Measurements from ENCODE around the gene SLC17A8.
A peak's percentile ranks its signal among the peaks of the same experiment; 100 is the strongest.

Gene SLC17A8

DNA sequence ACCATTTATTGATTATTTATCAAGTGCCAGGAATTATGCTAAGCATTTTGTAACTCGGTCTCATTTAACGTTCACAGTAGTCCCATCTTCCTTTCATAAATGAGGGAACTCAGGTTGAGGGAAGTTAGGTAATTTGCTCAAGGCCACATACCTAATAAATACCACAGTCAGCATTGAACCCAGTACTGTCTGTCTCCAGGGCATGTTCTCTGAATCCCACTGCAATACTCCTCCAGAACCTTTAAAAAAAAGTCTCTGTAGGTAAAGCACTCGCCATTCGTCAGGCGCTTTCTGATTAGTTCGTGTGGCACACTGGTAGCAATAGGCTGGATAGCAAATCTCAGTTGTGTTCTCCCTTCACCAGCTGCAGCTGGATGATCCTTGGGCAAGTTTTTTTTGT lies 14.3 kb downstream of the SLC17A8 start:
- no peak for DNase-seq (ENCODE audit: low spot score)

DNA sequence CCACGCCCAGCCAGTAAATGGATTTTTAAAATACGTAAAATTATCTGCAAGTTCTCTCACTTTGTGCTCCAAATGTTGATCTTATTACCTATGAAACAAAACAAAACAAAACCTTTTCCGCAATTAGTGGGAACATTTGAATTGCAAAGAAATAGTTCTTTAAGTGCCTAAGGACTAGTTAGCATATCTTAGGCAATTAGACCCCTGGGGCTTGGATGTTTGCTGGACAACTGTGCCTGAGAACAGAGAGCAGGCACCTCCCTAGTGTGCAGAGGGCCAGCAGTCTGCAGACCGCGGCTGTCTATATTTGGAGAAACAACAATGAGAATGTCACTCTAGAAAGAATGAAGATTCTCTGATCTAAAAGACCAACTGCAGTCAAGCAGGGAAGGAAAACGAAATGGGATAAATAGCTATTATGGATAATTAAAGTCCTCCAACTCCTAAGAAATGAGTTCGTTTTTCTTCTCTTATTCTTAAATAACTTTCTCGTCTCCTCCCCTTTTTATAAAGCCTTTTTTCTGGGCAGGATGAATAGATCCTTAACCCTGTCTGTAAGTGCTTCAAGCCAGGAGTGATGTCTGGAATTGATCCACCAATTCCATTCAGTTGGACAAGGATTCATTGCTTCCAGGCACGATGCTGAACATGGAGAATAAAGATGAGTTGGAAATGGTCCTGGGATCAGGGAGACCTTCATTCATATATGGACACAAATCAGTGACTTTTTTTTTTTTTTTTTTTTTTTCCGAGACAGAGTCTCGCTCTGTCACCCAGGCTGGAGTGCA lies 16.2 kb downstream of the SLC17A8 start:
- DNase-seq (ENCODE audit: low spot score), result no peak

DNA sequence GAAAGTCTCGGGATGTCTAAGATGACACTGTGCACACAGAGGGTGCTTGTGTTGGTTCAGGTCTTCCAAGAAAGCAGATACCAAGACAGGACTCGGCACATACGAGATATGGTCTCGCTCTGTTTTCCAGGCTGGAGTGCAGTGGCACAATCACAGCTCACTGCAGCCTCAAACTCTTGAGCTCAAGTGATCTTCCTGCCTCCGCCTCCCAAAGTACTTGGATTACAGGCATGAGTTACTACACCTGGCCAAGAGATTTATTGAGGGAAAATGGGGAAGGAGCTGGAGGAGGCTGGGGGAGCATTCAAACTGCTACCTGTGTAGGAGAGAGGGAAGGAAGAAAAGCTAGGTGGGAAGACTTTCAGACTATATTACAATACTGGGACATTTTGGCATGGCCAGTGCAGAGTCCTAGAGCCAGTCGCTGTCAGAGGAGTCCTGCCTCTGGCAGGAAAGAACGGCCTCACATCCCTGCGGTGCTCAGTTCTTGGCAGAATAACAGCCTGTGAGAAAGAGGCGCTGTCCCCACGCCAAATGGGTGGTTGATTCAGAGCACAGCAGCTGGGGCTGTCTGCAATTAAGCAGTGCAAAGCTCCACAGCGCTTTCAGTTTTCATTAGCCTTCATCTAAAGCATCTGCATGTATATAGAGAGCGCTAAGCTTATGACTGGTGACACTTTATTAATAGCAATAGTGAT lies 18.3 kb downstream of the SLC17A8 start:
- no peak for DNase-seq (ENCODE audit: low spot score)

GRCh38 chr12:100376161-100376560 lies 19.3 kb downstream of the SLC17A8 start:
- DNase-seq (ENCODE audit: low spot score), result no peak

DNA sequence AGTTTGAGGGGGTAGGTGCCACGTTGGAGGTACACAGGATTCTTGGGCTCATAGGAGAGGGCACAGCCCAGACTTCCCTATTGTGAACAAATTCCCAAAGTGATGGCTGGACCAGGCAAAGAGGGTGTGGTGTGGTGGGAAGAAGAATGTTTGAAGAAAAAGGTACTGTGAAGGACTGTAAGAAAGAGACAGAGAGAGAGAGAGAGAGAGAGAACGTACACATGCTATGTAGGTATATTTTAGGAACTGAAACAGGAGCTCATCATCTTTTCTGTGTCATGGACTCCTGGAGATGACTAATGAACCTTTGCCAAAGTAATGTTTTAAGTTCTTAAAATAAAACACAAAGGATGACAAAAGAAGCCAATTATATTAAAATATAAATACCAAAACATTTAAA lies 24.5 kb downstream of the SLC17A8 start:
- no peak for DNase-seq (ENCODE audit: low spot score)

DNA sequence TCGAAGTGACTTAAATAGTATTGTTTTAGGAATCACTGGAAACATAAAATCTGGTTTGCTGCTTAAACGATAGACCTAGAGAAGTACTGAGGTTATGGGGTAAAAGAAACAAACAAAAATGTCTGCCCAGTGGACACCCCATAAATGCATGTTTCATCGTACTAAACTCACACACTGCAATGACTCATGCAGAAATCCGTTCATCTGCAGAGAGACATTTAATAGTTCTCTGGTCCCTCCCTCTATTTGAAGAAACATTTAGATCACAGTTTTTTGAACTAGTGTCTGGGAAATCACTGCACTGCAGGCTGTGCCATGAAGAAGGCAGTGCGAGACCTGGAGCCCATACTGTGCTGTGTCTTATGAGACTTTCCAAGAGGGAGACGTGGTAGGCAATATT lies 25.5 kb downstream of the SLC17A8 start:
- no peak for DNase-seq (ENCODE audit: low spot score)

GRCh38 chr12:100383586-100384558 lies 27.0 kb downstream of the SLC17A8 start:
- DNase-seq (ENCODE audit: low spot score), result no peak

DNA sequence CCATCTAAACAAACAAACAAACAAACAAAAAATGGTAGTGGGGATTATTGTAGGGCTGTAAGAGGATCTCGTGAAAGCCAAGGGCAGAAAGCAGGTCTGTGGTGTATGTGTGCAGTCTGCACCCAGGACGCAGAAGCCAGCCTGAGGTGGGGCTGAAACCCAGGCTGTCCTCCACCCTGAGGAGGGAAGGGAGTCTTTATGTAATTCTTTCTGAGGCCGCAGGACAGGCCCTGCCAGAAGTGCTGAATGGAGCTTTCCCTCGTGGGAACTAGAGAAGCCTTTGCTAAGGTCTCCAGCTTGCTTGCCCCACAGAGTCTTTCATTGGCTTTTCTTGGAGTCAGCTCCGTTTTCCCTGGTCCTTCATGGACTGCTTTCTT lies 27.7 kb downstream of the SLC17A8 start:
- no peak for DNase-seq (ENCODE audit: low spot score)

DNA sequence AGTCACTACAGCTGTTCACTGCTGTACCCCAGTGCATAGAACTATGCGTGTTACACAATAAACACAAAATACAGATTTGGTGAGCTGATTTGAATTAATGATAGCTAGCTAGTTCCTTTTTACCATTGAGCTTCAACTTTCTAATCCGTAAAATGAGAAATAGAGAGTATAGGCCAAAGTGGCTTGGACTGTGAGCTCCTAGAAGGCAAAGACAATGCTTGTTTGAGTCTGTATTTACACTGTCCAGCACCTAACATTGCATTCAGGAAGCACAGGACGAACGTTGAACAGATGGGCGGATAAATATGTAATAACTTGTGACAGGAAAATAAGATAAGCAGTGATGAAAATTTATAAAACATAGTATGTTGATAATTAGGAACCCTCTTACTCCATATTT lies 31.5 kb downstream of the SLC17A8 start:
- no peak for DNase-seq (ENCODE audit: low spot score)

DNA sequence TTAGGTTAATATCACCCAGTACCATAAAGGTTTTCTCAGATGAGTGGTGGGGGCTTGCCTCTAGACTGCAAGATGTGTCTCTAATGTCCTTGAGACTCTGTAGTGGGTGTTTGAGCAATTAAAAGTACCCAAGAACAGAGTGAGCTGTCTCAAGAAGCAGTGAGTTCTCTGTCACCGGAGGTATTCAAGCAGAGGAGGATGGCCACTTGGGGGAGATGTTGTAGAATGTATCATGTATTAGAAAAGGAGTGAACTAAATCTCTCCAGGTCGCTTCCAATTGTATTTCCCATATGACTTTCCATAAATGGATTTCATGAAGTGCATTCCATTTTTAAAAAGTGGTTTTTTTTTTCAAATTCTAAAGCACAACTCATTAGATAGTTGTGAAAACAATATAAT lies 35.0 kb downstream of the SLC17A8 start:
- no peak for DNase-seq (ENCODE audit: low spot score)

DNA sequence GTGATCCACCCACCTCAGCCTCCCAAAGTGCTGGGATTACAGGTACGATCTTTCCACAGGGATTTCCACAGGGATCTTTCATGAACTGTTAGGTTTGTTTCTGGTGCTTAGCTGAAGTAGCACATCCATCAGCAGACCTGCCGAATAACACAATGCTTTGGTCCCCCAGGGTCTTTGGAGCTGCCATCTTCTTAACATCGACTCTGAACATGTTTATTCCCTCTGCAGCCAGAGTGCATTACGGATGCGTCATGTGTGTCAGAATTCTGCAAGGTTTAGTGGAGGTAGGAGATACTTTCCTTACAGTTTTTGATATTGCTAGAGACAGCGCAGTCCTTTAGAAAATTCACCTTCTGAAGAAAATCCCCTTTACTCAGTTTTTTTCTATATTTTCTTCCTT lies 36.3 kb downstream of the SLC17A8 start:
- no peak for DNase-seq (ENCODE audit: low spot score)

GRCh38 chr12:100395811-100396210 lies 38.9 kb downstream of the SLC17A8 start:
- DNase-seq (ENCODE audit: low spot score), result no peak

- no peak for DNase-seq (ENCODE audit: low spot score)
Observed at GRCh38 chr12:100398307-100398706, 41.4 kb downstream of the SLC17A8 start.

- DNase-seq (ENCODE audit: low spot score), result no peak
Observed at GRCh38 chr12:100399095-100399494, 42.2 kb downstream of the SLC17A8 start.

GRCh38 chr12:100401660-100402059 lies 44.8 kb downstream of the SLC17A8 start:
- peak; percentile 3 for DNase-seq (ENCODE audit: low spot score)

GRCh38 chr12:100402763-100403162 lies 45.9 kb downstream of the SLC17A8 start:
- DNase-seq (ENCODE audit: low spot score), result no peak

- no peak for DNase-seq (ENCODE audit: low spot score)
Observed at GRCh38 chr12:100403446-100403845, 46.6 kb downstream of the SLC17A8 start.

- no peak for DNase-seq (ENCODE audit: low spot score)
Observed at GRCh38 chr12:100404769-100405407, 48.0 kb downstream of the SLC17A8 start.

DNA sequence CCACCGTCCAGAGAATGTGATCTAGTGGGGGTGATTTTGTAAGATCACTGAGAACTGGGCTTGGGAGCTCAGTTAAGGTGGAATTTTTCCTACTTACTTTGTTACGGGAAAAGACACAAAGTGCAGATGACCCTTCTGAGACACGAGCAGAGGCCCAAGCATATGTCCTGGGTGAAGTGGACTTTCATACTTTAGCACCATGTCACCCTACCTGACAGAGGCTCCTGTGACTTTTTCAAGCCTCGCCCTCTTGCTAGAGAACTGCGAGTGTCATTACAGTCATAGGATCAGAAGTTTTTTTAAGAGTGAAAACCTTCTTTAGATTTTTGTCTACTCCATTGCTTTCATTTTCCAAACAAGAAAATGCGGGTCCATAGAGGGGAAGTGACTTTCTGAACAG lies 56.1 kb downstream of the SLC17A8 start:
- no peak for DNase-seq (ENCODE audit: low spot score)

DNA sequence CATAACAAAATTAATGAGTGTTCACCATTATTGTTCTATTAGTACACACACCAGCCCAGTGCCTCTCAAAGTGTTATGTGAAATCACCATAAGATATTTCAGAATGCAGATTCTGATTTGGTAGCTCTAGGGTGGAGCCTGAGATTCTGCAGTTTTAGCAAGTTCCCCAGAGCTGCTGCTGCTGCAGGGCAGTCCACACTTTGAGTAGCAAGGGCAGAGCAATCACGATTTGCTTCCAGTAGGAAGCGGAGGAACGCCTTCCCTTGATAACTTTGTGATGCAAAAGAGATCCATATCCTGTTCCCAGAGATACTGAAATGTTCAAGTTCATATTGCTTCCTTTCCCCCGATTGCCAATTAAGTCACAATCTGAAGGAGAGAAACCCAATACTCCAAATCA lies 57.9 kb downstream of the SLC17A8 start:
- DNase-seq (ENCODE audit: low spot score), result no peak

- no peak for DNase-seq (ENCODE audit: low spot score)
Observed at GRCh38 chr12:100422646-100423045, 65.8 kb downstream of the SLC17A8 start.

DNA sequence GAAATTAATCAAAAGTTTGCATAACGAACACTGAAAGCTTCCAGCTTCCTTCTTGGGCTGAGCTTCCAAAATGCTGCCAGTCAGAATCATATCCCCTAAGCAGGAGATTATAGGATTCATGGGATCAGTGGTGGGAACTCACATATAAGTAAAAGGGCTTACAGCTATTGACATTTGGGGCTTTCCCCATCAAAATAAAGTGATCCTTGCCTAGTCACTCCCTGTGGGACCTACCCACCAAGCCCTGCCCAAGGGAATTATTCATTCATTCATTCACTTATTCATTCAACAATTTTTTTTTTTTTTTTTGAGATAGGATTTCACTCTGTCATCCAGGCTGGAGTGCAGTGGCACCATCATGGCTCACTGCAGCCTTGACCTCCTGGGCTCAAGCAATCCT lies 69.3 kb downstream of the SLC17A8 start:
- DNase-seq (ENCODE audit: low spot score), result no peak

Data from hepatic stellate cell (primary cell).